HG02981 (cell line): Measurements from ENCODE around the gene CSTPP1.
"Not testable (repeated sequence)": the region's sequence is repeated elsewhere in the genome, so short reads cannot be mapped to it uniquely, and the experiment has no call there.

Experiments used
- ATAC-seq: cut with Tn5 transposase; IDR thresholded peaks from one replicate; pipeline ENCODE4 v1.9.1; 2021; ENCODE audit warnings: mild to moderate bottlenecking, moderate library complexity; ENCODE audit not compliant: unreplicated experiment

CSTPP1 gene

DNA sequence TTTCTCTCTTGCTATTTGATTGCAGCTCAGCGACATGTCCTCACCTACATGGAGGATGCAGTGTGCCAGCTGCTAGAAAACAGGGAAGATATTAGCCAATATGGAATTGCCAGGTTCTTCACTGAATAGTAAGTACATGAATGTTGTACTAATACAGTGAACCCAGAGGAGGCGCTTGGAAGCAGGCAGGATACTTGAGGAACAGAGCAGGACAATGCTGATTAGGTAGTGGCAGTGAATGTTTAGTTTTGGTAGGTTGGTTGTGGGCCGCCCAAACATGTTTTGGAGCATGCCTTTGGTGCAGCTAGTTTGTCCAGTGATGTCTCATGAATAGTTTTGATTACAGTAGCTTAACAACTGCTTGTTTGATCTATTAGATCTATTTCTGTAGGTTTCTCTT, 50.6 kb downstream of the CSTPP1 start:
- no peak for ATAC-seq

DNA sequence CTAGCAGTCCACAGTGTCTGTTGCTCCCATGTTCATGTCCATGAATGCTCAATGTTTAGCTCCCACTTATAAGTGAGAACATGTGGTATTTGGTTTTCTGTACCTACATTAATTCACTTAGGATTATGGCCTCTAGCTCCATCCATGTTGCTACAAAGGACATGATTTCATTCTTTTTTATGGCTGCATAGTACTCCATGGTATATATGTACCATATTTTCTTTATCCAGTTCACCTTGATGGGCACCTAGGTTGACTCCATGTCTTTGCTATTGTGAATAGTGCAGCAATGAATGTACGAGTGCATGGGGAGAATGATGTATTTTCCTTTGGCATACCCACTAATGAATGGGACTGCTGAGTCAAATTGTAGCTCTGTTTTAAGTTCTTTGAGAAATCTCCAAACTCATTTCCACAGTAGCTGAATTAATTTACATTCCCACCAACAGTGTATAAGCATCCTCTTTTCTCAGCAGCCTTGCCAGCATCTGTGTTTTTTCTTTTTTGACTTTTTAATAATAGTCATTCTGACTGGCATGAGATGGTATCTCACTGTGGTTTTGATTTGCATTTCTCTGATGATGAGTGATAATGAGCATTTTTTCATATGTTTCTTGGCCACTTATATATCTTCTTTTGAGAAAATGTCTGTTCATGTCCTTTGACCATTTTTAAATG, 53.4 kb downstream of the CSTPP1 start:
- not testable (repeated sequence) for ATAC-seq

DNA sequence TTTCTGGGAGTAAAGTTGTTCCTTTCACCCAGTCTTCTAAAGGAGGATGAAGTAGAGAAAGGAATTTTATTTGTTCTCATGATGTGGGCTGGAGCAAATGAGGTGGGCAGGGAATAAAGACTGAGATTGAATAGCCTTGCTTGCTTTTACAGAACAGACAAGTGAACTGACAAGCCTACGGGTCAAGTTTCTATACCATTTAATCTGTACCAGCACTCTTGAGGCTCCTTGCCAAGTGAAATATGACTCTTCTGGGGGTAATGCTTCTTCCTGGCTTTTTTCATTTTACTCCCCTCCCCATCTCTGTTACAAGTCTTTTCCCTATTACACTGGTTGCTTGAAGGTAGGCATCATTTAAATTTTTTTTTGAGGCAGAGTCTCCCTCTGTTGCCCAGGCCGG, 54.8 kb downstream of the CSTPP1 start:
- ATAC-seq, result no peak

DNA sequence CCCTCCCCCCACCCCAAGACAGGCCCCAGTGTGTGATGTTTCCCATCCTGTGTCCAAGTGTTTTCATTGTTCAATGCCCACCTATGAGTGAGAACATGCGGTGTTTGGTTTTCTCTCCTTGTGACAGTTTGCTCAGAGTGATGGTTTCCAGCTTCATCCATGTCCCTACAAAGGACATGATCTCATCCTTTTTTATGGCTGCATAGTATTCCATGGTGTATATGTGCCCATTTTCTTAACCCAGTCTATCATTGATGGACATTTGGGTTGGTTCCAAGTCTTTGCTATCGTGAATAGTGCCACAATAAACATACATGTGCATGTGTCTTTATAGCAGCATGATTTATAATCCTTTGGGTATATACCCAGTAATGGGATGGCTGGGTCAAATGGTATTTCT, 55.8 kb downstream of the CSTPP1 start:
- ATAC-seq, result not testable (repeated sequence)

DNA sequence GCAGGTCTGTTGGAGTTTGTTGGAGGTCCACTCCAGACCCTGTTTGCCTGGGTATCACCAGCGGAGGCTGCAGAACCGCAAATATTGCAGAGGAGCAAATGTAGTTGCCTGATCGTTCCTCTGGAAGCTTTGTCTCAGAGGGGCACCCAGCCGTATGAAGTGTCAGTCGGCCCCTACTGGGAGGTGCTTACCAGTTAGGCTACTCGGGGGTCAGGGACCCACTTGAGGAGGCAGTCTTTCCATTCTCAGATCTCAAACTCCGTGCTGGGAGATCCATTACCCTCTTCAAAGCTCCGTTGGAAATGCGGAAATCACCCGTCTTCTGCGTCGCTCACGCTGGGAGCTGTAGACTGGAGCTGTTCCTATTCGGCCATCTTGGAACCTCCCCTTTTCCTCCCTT, 61.2 kb downstream of the CSTPP1 start:
- not testable (repeated sequence) for ATAC-seq

DNA sequence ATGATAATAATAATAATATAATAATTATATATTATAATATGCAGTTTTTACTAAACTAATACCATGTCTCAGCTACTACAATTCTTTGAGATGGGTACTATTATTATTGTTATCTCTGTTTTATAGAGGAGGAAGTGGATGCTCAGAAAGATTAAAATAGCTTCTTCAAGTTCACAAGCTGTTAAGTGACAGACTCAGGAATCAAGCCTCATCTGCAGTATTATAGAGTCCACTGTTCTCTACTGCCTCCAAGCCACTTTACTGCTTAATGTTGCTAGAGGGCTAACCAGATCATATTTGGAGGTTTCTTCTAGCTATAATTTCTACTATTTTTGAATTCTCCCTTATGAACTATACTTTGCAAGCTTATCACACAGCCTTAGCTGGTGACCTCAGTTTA, 62.7 kb downstream of the CSTPP1 start:
- ATAC-seq, result no peak

DNA sequence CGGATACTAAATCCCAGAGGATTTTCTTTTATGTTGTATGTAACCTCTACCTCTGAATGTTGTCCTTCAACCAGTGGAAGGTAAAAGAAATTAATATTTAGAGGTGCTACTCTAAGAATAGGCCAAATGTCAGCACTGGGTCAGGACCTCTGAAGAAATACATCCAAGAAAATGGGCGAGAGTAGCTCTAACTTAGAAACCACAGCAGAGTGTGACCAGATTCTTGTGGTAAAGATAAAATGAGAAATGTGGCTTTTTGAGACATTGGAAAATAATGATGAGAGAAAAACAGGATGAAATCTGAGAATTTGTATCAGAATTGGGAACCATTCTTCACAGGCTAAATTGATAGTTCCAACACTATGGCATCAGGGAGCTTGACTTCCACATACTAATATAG, 63.5 kb downstream of the CSTPP1 start:
- ATAC-seq, result no peak

DNA sequence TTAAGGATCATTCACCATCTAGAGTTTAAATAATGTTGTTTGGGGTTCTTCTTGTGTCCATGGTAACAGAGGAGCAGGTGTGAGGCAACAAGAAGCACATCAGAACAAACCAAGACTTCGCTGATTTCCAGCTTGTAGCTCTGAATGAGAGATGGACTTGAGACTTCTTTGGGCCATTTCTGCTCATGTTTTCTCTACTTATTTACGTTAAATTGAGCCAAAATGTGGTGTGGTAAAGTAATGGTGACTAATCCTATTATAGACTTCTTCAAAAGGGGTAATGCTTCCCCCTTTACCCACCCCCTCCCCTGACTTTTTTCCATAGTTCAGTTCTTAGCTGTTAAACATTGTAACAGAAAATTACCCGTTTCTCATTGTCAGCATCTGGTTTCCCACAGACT, 65.2 kb downstream of the CSTPP1 start:
- no peak for ATAC-seq

DNA sequence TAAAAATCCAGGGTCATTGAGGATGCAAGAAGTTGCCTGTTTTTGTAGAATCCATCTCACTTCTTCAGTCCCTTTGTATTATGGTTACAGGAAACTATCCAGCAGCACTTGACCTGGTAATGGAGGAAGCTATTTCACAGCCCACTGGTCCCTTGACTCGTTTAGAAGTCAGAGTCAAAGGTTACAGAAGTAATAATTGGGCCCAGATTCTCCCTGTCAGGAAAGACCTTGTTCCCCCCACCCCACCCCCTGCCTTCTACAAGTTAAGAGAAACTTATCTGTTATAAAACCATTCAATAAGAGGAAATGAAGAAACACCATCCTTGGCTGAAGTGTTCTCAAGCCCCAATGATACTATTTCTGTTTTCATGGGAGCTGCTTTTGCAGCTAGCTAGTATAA, 65.8 kb downstream of the CSTPP1 start:
- ATAC-seq, result no peak

DNA sequence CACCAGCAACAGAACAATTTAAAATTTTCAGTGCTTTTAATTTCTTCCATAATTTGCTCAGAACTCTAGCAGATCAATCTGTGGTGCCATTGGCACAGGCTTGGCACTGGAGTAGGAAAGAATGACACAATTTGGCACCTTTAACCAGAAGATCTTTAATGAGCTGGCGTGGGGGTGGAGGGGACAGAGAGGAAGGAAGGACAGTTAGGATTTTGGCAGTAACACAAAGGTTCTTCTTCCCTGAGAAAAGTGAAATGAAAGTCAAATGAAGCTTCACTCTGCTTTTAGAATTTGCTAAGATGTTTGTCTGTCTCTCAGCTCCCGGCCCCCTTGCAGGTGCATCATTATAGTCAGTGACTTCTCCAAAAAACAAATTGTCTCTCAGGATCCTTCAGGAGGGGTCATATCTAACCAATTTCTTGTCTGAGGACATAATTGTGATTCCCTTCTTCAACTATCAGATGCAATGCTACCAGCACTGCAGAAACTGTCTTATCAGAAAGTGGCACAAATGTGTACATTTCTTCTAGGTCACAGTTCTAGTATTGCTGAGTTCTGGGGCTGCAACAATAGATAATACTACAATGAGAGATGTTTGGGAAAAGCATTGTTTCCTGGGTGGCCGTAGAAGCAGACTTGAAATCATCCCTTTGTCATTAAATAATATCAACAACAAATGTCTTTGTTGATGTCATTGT, 66.8 kb downstream of the CSTPP1 start:
- no peak for ATAC-seq

DNA sequence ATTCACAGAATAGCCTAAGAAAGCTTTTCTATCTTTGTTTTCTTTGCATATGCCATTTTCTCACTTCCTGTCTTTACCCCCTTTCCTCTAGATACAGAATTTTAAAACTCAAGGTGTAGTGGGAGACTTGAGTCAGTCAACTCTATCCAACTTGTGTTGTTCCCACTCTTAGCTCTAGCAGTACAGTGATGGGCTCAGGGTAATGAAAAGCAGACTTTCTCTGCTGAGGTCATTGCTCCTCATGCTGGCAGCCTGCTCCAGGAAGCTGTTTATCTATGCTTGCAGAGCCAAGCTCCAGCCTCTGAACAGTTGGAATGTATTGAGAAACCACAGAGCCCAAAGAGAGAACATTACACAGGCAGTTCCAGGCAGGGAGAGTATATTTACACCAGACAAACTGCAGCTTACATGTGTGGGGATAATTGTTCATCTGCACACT, 68.1 kb downstream of the CSTPP1 start:
- no peak for ATAC-seq

DNA sequence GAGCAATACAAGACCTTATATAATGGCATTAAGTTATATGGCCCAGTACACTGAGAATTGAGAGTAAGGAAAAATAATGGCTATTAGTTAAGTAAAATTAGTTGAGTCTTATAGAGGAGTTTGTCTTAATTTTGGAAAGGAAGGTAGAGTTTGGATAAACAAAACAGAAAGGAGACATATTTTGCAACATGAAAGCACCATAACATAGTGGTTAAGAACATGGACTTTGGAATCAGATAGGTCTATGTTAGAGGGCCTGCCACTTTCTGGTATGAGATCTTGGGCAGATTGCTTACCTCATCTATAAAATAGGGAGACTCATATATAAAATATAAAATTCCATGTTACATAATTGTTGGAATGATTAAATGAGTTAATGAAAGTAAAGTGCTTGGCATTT, 68.9 kb downstream of the CSTPP1 start:
- no peak for ATAC-seq

DNA sequence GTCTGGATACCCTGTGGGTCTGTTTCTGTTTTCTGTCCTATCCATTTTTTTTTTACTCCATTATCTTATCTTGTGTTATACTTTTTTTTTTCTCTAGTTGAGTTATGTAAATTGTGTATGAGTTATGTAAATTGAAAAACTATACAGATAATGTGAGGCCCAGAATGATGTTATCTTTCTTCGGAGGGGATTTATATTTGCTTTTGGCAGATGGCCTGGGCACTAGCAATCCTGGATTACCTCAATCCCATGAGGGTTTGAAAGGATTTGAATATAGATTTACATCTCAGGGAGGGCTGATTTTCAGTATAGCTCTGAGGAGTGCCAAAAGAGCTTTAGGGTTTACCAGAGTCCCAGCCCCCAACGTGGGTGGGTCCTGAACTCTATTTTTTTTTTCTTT, 71.0 kb downstream of the CSTPP1 start:
- ATAC-seq, result no peak

DNA sequence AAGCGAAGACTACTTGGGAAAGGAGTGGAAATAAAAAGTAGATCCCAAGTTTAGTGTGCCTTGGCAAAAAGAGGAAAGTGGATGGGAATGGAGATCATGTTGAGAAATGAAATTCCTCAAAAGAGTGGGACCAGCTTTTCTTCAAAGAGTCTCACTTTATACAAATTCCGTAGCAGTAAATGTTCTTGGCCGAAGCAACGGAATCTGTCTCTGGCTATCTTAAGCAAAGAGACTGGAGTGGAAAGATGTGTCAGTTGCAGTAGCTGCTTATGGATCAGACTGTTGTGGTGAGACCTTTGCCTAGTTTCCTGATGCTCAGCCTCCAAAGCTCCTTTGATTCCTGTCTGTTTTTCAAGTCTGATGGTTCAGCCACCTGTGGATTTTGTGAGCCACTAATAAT, 73.6 kb downstream of the CSTPP1 start:
- no peak for ATAC-seq

DNA sequence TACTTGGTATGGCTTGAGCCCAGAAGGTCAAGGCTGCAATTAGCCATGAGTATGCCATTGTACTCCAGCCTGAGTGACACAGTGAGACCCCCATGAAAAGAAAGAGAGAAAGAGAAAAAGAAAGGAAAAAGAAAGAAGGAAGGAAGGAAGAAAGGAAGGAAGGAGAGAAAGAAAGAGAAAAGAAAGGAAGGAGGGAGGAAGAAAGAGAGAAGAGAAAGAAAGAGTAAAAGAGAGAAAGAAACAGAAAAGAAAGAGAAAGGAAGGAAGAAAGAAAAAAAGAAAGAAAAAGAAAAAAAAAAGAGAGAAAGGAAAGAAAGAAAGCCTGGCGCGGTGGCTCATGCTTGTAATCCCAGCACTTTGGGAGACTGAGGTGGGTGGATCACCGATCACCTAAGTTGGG, 77.5 kb downstream of the CSTPP1 start:
- no peak for ATAC-seq

DNA sequence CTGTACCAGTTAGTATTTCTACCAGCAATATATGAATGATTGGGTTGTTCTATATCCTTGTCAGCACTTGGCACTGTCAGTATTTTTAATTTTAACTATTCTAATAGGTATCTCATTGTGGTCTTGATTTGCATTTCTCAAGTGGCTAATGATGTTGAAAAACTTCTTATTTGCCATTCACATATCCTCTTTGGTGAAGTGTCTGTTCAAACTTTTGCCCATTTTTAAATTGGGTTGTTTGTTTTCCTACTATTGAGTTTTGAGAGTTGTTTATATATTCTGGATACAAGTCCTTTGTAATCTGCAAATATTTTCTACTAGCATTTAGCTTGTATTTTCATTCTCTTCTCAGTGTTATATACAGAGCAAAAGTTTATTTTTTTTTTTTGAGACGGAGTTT, 82.1 kb downstream of the CSTPP1 start:
- no peak for ATAC-seq

DNA sequence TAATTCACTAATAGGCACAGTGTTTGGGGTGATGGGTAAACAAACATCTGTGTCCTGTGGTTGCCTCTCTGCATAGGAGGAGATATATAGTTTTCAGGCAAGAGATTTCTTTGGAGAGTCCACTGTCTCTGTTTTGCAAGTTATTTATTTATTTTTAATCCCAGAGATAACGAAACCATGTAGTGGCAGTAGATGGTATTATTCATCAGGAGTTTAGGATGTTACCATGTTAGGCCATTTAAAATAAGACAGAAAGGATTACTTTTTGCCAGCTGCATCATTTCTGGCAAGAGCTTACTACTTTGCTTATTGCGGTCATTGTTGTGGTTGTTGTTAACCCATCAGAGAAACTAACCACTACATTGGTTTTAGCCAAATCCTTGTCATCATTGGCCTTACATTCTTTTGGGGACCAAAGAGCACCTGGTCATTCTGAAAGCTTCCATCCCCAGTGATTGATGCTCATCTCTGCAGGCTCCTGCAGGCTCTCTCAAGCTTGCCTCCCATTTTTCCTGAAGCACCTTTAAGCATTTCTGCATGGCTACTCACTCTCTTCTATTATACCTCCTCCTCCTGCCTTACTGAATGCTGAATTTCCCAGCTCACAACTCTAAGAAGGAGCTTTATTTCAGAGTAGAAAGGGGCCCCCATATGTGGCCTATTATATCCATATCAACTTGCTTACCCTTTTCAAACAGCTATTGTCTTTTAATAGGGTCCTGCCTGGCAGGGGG, 84.4 kb downstream of the CSTPP1 start:
- ATAC-seq, result no peak

DNA sequence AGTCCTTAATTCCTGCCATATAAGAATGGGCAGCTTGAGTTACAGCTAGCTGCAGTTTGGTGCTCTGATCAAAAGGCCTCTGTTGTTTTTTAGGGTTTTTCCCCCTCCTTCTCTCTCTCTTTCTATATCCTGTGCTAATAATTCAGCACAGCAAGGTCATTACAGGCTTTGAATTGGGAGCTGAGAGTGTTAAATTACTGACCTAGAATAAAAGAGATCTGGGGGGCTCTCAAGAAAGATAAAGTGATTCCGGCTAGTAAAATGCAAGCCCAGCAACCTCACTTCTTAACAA, 84.9 kb downstream of the CSTPP1 start:
- ATAC-seq, result no peak

DNA sequence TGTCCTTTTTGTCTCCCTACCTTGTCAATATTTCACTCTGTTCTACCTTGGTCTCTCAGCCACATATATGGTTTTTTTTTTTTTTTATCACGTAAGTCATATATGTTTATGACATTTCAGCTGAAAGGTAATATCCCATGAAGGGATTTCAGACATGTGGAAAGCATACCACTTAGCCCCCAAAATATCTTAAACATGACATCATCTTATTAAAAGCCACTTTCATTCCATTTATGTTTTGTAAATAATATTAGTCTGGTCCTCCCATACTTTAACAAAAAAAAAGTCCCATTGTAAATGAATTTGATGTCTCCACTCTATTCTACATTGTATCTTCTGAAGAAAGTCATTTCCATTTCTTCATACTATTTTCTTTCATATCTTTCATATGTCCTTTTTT, 85.4 kb downstream of the CSTPP1 start:
- ATAC-seq, result no peak

DNA sequence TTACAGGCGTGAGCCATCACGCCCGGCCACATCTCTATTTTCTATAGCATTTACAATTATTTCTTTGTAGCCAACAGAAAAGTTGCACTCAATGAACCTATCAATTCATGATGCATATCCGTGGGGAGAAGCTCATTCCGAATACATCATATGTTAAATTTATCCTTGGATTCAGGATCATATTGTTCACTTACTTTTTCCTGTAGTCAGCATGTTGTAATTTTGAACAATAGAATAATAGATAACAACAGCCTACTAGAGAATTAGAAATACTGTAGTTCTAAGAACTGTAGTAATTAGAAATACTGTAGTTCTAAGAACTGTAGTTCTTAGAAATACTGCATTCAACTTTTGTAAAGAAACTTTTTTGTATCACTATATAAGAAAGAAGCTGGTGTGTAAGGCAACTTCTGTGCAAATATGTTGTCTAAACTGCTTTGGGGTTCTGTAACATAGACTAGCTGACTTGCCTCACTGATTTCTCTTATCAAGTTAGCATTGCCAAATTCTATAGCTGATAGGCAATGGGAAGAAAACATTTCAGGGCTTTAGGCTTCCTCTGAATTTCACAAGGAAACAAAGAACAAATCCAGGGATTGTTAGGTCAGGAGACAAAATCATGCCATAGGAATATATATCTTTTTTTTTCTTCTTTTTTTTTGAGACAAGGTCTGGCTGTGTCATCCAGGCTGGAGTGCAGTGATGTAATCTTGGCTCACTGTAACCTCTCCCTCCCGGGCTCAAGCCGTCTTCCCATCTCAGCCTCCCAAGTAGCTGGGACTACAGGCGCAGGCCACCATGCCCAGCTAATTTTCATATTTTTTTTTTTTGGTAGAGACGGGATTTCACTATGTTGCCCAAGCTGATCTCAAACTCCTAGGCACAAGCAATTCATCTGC, 91.9 kb downstream of the CSTPP1 start:
- no peak for ATAC-seq

DNA sequence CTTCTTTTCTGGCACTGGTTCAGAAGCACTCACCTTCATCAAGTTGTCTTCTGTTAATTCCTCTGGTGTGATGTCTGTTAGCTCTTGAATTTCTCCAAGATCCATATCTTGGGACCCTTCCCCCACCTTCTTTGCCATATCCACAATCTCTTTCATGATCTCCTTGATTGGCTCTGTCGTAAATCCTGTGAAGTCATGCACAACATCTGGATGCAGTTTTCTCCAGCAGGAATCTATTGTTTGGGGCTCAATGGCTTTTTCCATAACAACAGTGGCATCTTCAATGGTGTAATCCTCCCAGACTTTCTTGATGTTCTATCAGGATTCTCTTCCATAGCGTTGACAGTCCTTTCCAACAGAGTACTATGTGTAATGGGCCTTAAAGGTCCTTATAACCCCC, 96.9 kb downstream of the CSTPP1 start:
- no peak for ATAC-seq
